NCI-H510A (cell line): ENCODE data around the gene OSMR.

Source experiments
- DNase-seq: peaks from one replicate; lab custom pipeline; 2025; lab: John Stamatoyannopoulos, UW

Gene OSMR

GRCh38 chr5:38926121-38926520 is 80.3 kb downstream of the OSMR start:
- DNase-seq: no peak

- DNase-seq: no peak
These were observed 81.7 kb downstream of the OSMR start for GRCh38 chr5:38927470-38927869.

GRCh38 chr5:38929838-38930237 is 84.0 kb downstream of the OSMR start:
- no peak for DNase-seq

- no peak for DNase-seq
These were observed 85.9 kb downstream of the OSMR start for GRCh38 chr5:38931731-38932130.

GRCh38 chr5:38932854-38933408 is 87.1 kb downstream of the OSMR start:
- DNase-seq: no peak

GRCh38 chr5:38935437-38935836 is 89.6 kb downstream of the OSMR start:
- no peak for DNase-seq

- DNase-seq: no peak
These were observed 90.5 kb downstream of the OSMR start for GRCh38 chr5:38936269-38936668.

- no peak for DNase-seq
These were observed 92.6 kb downstream of the OSMR start for GRCh38 chr5:38938424-38938823.

GRCh38 chr5:38938973-38939372 is 93.2 kb downstream of the OSMR start:
- DNase-seq: no peak

- no peak for DNase-seq
These were observed 94.5 kb downstream of the OSMR start for GRCh38 chr5:38940230-38940858.

- DNase-seq: no peak
These were observed 96.1 kb downstream of the OSMR start for GRCh38 chr5:38941912-38942311.

- no peak for DNase-seq
These were observed 98.5 kb downstream of the OSMR start for GRCh38 chr5:38944282-38944681.

GRCh38 chr5:38948501-38948900 is 102.7 kb downstream of the OSMR start:
- no peak for DNase-seq

GRCh38 chr5:38953426-38954012 is 107.7 kb downstream of the OSMR start:
- DNase-seq: no peak

- no peak for DNase-seq
These were observed 115.9 kb downstream of the OSMR start for GRCh38 chr5:38961691-38962090.

GRCh38 chr5:38968665-38969064 is 122.9 kb downstream of the OSMR start:
- no peak for DNase-seq

- DNase-seq: no peak
These were observed 132.2 kb downstream of the OSMR start for GRCh38 chr5:38978036-38978435.

- no peak for DNase-seq
These were observed 133.7 kb downstream of the OSMR start for GRCh38 chr5:38979535-38979934.
